Esophagus muscularis mucosa (tissue), 4 donors: ENCODE measurements around the gene CYSLTR2. TPM values are rescaled to one million over a fixed set of nuclear protein-coding genes. Genes with fewer than 3 reads are reported as not detected.

Experiments used
- DNase-seq: peaks from one replicate; pipeline ENCODE4 v3.0.0-alpha.2; 2017; ENCODE audit errors: extremely low spot score
- H3K27ac ChIP-seq, 4 donors: fragments of 200-600 bp; sonication (generic); replicated peaks in 1 of 4; 1 replicate in 3 of 4; 2 replicates in 1 of 4; pipeline ENCODE4 v1.5.1; 2016 to 2019; ENCODE audit warnings: mild to moderate bottlenecking in 1 of 4
- H3K27me3 ChIP-seq, 4 donors: fragments of 200-600 bp; sonication (generic); one replicate each; pipeline versions ENCODE4 v1.5.1 to v1.6.0; 2016 to 2019
- H3K36me3 ChIP-seq, 4 donors: fragments of 200-600 bp; sonication (generic); one replicate each; pipeline ENCODE4 v1.5.1; 2016 to 2019
- H3K4me1 ChIP-seq, 4 donors: fragments of 200-600 bp; sonication (generic); one replicate each; pipeline ENCODE4 v1.5.1; 2016 to 2019
- H3K4me3 ChIP-seq, 4 donors: fragments of 200-600 bp; sonication (generic); 1 replicate in 2 of 4; 2 replicates in 2 of 4; pipeline ENCODE4 v1.5.1; 2016 to 2019; ENCODE audit warnings: mild to moderate bottlenecking in 4 of 4, moderate library complexity in 1 of 4
- H3K9me3 ChIP-seq, 4 donors: fragments of 200-600 bp; sonication (generic); 1 replicate in 3 of 4; 2 replicates in 1 of 4; pipeline ENCODE4 v1.5.1; 2016 to 2019
- EP300 ChIP-seq: sonication (generic); formaldehyde crosslinking; IDR thresholded peaks from one replicate; pipeline ENCODE4 v1.6.1; 2017; ENCODE audit warnings: antibody characterized with exemption
- POLR2A ChIP-seq: fragments of 450-650 bp; IDR thresholded peaks from one replicate; pipeline ENCODE4 v1.6.1; 2017; ENCODE audit warnings: antibody characterized with exemption, moderate library complexity, mild to moderate bottlenecking, low read depth
- POLR2AphosphoS5 ChIP-seq, 2 donors: sonication (generic); formaldehyde crosslinking; IDR thresholded peaks; one replicate each; pipeline ENCODE4 v1.6.1; 2017; ENCODE audit warnings: antibody characterized with exemption in 2 of 2
- WGBS: methylation state at CpG from one replicate; pipeline ENCODE4 v1.1.5; 2018; 5-methylcytosine and 5-hydroxymethylcytosine counted together
- intact Hi-C: fragments of 100-400 bp; cut with DNase I; formaldehyde crosslinking; loops from one replicate; pipeline ENCODE4 v1.15.1; 2023
- total RNA-seq, 4 donors: library from RNA; depleted of rRNA; stranded (reverse); fragments of >200 nt; gene quantifications; one replicate each; pipeline versions ENCODE4 v1.1.0 to v1.2.1, GENCODE V29; 2016
- TF ChIP-seq, protein P1 (sequence below), 3 experiments: fragments of 200-600 bp in 2 of 3; fragments of 450-650 bp in 1 of 3; sonication (generic) in 2 of 3; IDR thresholded peaks; one replicate each; pipeline ENCODE4 v1.5.1; 2017 to 2019; ENCODE audit warnings: antibody characterized with exemption in 3 of 3, mild to moderate bottlenecking in 2 of 3, moderate library complexity in 1 of 3

Gene CYSLTR2
- total RNA-seq, 4 donors from 2014 or later, result 0.83 to 4.2 (median 1.2) TPM

DNA sequence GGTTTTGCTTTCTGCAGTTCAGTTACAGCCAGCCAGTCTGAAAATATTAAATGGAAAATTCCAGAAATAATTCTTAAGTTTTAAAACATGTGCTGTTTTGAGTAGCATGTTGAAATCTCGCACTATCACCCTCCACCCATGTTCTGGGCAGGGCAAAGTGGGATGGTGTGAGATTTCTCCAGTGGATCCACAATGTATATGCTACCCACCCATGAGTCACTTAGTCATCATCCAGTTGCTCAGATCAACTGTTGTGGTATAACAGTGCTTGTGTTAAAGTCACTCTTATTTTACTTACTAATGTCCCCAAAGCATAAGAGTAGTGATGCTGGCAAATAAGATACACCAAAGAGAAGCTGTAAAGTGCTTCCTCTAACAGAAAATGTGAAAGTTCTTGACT lies 56.4 kb downstream of the CYSLTR2 start:
- H3K27ac ChIP-seq, result no peak overlapping the region
- TF ChIP-seq POLR2A (no peak), POLR2AphosphoS5 (IDR thresholded peaks at IDR 0.05) (no peak), EP300 (no peak)
- TF ChIP-seq, protein P1, sequence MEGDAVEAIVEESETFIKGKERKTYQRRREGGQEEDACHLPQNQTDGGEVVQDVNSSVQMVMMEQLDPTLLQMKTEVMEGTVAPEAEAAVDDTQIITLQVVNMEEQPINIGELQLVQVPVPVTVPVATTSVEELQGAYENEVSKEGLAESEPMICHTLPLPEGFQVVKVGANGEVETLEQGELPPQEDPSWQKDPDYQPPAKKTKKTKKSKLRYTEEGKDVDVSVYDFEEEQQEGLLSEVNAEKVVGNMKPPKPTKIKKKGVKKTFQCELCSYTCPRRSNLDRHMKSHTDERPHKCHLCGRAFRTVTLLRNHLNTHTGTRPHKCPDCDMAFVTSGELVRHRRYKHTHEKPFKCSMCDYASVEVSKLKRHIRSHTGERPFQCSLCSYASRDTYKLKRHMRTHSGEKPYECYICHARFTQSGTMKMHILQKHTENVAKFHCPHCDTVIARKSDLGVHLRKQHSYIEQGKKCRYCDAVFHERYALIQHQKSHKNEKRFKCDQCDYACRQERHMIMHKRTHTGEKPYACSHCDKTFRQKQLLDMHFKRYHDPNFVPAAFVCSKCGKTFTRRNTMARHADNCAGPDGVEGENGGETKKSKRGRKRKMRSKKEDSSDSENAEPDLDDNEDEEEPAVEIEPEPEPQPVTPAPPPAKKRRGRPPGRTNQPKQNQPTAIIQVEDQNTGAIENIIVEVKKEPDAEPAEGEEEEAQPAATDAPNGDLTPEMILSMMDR (IDR thresholded peaks at IDR 0.05), result no peak
- intact Hi-C loops, result no loop called here
- H3K4me1 ChIP-seq, result no peaks in the 10 kb centered on the region
- no peaks in the 10 kb centered on the region for H3K27me3 ChIP-seq
- H3K9me3 ChIP-seq, result no peaks in the 10 kb centered on the region
- DNase-seq, result no peak
- peaks cover 0 to 4% (median 0%) of the 10 kb centered on the region in 4 donors for H3K36me3 ChIP-seq
- no peak overlapping the region for H3K4me3 ChIP-seq
- WGBS, result 86% methylated on average over 1 of the region's 1 CpG

DNA sequence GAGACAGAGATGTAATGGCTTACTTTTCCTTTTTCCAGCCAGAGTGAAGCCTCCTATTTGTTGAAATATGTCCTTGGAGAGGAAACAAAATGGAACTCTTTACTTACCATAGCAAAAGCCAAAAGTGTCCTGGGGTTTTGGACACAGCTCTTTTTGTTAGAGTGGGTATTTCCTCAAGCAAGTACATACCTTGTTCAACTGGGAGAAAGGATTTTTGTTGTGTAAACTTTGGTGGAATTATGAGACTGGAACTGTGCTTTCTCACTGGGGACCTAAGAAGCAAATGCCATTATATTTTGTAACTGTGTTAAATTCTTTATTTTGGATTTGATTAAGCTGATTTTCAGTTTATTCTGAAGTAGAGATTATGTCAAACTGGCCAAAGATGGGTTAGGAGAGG lies 58.4 kb downstream of the CYSLTR2 start:
- intact Hi-C loops, result no loop called here
- no peak for DNase-seq
- Histone ChIP-seq H3K27ac (no peak overlapping the region), H3K36me3 (peaks cover 0 to 4% (median 0%) of the 10 kb centered on the region in 4 donors), H3K27me3 (no peaks in the 10 kb centered on the region), H3K4me1 (no peaks in the 10 kb centered on the region), H3K4me3 (no peak overlapping the region), H3K9me3 (peaks cover 0 to 4% (median 2%) of the 10 kb centered on the region in 4 donors)
- TF ChIP-seq POLR2AphosphoS5 (IDR thresholded peaks at IDR 0.05), result no peak
- TF ChIP-seq, protein P1 (IDR thresholded peaks at IDR 0.05), result no peak
- TF ChIP-seq POLR2A, result no peak
- TF ChIP-seq EP300, result no peak

DNA sequence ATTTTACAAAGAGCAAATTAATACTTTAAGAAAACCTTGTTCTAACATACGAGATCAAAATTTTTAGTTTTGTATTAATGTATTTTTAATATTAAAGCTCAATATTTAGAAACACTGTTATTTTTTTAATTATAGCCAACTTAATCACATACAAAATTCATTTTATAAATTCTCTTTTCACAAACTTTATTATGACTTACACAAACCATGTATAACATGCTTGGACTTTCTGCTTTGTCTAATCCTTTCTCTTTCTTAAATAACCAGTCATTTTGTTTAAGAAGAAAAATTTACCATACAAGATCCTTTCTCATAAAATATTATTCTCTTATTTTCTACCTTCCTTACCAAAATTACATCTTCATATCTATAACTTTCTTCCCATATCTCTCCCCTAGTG lies 62.2 kb downstream of the CYSLTR2 start:
- Histone ChIP-seq H3K27ac (no peak overlapping the region), H3K36me3 (no peaks in the 10 kb centered on the region), H3K27me3 (no peaks in the 10 kb centered on the region), H3K9me3 (peaks cover 0 to 33% (median 22%) of the 10 kb centered on the region in 4 donors), H3K4me3 (no peak overlapping the region), H3K4me1 (no peaks in the 10 kb centered on the region)
- intact Hi-C loops, result no loop called here
- 89% methylated on average over 1 of the region's 1 CpG for WGBS
- TF ChIP-seq EP300 (no peak), POLR2AphosphoS5 (IDR thresholded peaks at IDR 0.05) (no peak), POLR2A (no peak)
- TF ChIP-seq, protein P1 (IDR thresholded peaks at IDR 0.05), result no peak
- DNase-seq, result no peak

DNA sequence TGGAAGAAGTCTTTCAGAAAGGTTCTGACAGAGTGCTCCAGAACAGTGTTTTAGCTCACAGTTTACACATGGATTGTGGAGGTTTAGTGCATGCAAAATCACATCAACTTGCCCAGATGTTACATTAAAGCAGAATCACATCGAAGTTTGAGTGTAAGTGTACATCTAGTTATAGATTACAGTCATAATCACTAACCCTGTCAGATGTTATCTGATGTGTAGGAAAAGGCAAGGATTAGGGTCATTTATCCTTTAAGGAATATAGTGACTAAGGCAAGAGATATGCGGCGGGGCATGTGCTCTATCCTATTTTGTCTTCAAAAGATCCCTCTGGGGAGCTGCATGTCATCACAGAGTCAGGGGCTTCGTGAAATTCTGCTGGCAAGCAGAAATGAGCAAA lies 66.9 kb downstream of the CYSLTR2 start:
- DNase-seq, result no peak
- 69% methylated on average over 4 of the region's 4 CpGs for WGBS

More for the DNA sequence above, 66.9 kb downstream of the CYSLTR2 start:
- Histone ChIP-seq H3K4me1 (no peaks in the 10 kb centered on the region), H3K36me3 (no peaks in the 10 kb centered on the region), H3K9me3 (peaks cover 0 to 33% (median 22%) of the 10 kb centered on the region in 4 donors), H3K27ac (no peak overlapping the region), H3K4me3 (no peak overlapping the region), H3K27me3 (no peaks in the 10 kb centered on the region)
- intact Hi-C loops, result no loop called here
- TF ChIP-seq, protein P1 (IDR thresholded peaks at IDR 0.05), result no peak
- TF ChIP-seq EP300 (no peak), POLR2A (no peak), POLR2AphosphoS5 (IDR thresholded peaks at IDR 0.05) (no peak)
